Liver (tissue), 9 donors: ENCODE data around the gene PDGFA. TPM values are rescaled to one million over a fixed set of nuclear protein-coding genes. Genes with fewer than 3 reads are reported as not detected.

Experiments
- DNase-seq: peaks from one replicate; pipeline ENCODE4 v3.0.0-alpha.2; 2017; ENCODE audit warnings: low spot score
- H3K27ac ChIP-seq, 2 donors: one replicate each; pipeline ENCODE4 v1.7.0; 2013; ENCODE audit warnings: inconsistent platforms in 2 of 2, low read length in 2 of 2, control low read depth in 1 of 2, low read depth in 1 of 2, mild to moderate bottlenecking in 1 of 2
- H3K27me3 ChIP-seq, 4 donors: one replicate each; pipeline versions ENCODE4 v1.6.1 to v1.7.0; 2013; ENCODE audit warnings: low read length in 3 of 4, inconsistent platforms in 1 of 4, mild to moderate bottlenecking in 1 of 4, moderate library complexity in 1 of 4; ENCODE audit not compliant: control insufficient read depth in 4 of 4, insufficient read depth in 4 of 4
- H3K36me3 ChIP-seq, 4 donors: one replicate each; pipeline versions ENCODE4 v1.6.1 to v1.7.0; 2013; ENCODE audit warnings: low read length in 3 of 4, mild to moderate bottlenecking in 3 of 4, low read depth in 1 of 4, moderate library complexity in 1 of 4; ENCODE audit not compliant: control insufficient read depth in 4 of 4, insufficient read depth in 3 of 4
- H3K4me1 ChIP-seq, 4 donors: one replicate each; pipeline versions ENCODE4 v1.6.1 to v1.7.0; 2013; ENCODE audit warnings: low read length in 3 of 4, mild to moderate bottlenecking in 3 of 4, moderate library complexity in 1 of 4; ENCODE audit not compliant: control insufficient read depth in 4 of 4, insufficient read depth in 4 of 4
- H3K4me3 ChIP-seq, 3 donors: one replicate each; pipeline versions ENCODE4 v1.6.1 to v1.7.0; 2013; ENCODE audit warnings: low read length in 3 of 3, control low read depth in 1 of 3, low read depth in 1 of 3, mild to moderate bottlenecking in 1 of 3
- H3K9ac ChIP-seq, 2 donors: one replicate each; pipeline ENCODE4 v1.7.0; 2013; ENCODE audit warnings: low read length in 2 of 2, mild to moderate bottlenecking in 2 of 2, moderate library complexity in 2 of 2, control low read depth in 1 of 2, low read depth in 1 of 2
- H3K9me3 ChIP-seq, 4 donors: one replicate each; pipeline versions ENCODE4 v1.6.1 to v1.7.0; 2013; ENCODE audit warnings: low read length in 3 of 4; ENCODE audit not compliant: control insufficient read depth in 4 of 4
- CTCF ChIP-seq: fragments of 150-350 bp; IDR thresholded peaks from 2 replicates; pipeline ENCODE4 v1.5.1; 2017; ENCODE audit warnings: improper control_type of control experiment, low read depth, low read length; ENCODE audit not compliant: missing input control
- EGR1 ChIP-seq, 2 donors: IDR thresholded peaks; 2 replicates each; pipeline ENCODE4 v1.6.1; 2016 to 2018; ENCODE audit warnings: antibody characterized with exemption in 2 of 2, low read depth in 2 of 2
- FOXA1 ChIP-seq: IDR thresholded peaks from 2 replicates; pipeline ENCODE4 v1.6.1; 2016; ENCODE audit warnings: antibody characterized with exemption
- FOXA2 ChIP-seq: IDR thresholded peaks from 2 replicates; pipeline ENCODE4 v1.6.1; 2016; ENCODE audit warnings: antibody characterized with exemption
- GABPA ChIP-seq, 2 donors: IDR thresholded peaks in 1 of 2; conservative IDR thresholded peaks in 1 of 2; 2 replicates each; pipeline ENCODE4 v1.6.1; 2016; ENCODE audit warnings: antibody characterized with exemption in 2 of 2, mild to moderate bottlenecking in 1 of 2, moderate library complexity in 1 of 2
- HNF4A ChIP-seq, 2 donors: conservative IDR thresholded peaks; 2 replicates each; pipeline ENCODE4 v1.6.1; 2016; ENCODE audit warnings: antibody characterized with exemption in 2 of 2, mild to moderate bottlenecking in 2 of 2
- HNF4G ChIP-seq: IDR thresholded peaks from 2 replicates; pipeline ENCODE4 v1.6.1; 2016; ENCODE audit warnings: antibody characterized with exemption
- NR2F2 ChIP-seq: IDR thresholded peaks from 2 replicates; pipeline ENCODE4 v1.6.1; 2016; ENCODE audit warnings: antibody characterized with exemption
- REST ChIP-seq: IDR thresholded peaks from 2 replicates; pipeline ENCODE4 v1.6.1; 2016; ENCODE audit warnings: antibody characterized with exemption, mild to moderate bottlenecking
- SP1 ChIP-seq: IDR thresholded peaks from 2 replicates; pipeline ENCODE4 v1.6.1; 2018; ENCODE audit warnings: antibody characterized with exemption, mild to moderate bottlenecking
- YY1 ChIP-seq: IDR thresholded peaks from 2 replicates; pipeline ENCODE4 v1.6.1; 2016; ENCODE audit warnings: antibody characterized with exemption, mild to moderate bottlenecking
- ZBTB33 ChIP-seq: IDR thresholded peaks from 2 replicates; pipeline ENCODE4 v1.6.1; 2016; ENCODE audit warnings: antibody characterized with exemption
- WGBS: extraction: QIAGEN DNeasy Blood & Tissue Kit; methylation state at CpG from one replicate; pipeline ENCODE4 v1.1.7; 2013; 5-methylcytosine and 5-hydroxymethylcytosine counted together
- polyA plus RNA-seq, 2 donors: library from polyadenylated mRNA; stranded (reverse) in 1 of 2; unstranded in 1 of 2; fragments of 200-250 nt in 1 of 2; fragments of >200 nt in 1 of 2; fragmentation: Nextera tagmentation in 1 of 2; extraction: Ambion mirVana in 1 of 2; gene quantifications; one replicate each; pipeline versions ENCODE4 v1.2.1 to v1.2.3, GENCODE V29; 2013 to 2015
- total RNA-seq, 2 donors: library from RNA; depleted of rRNA; stranded (reverse); fragments of >200 nt; gene quantifications; one replicate each; pipeline ENCODE4 v1.2.3, GENCODE V29; 2014
- TF ChIP-seq, protein P1 (sequence below): IDR thresholded peaks from 2 replicates; pipeline ENCODE4 v1.6.1; 2016; ENCODE audit warnings: antibody characterized with exemption
- TF ChIP-seq, protein P2 (sequence below): IDR thresholded peaks from 2 replicates; pipeline ENCODE4 v1.6.1; 2016; ENCODE audit warnings: antibody characterized with exemption
- donor health status: healthy.
- donor health status: healthy.
- donor health status: healthy.
- donor health status: healthy.
- donor health status: healthy.

PDGFA gene
- total and polyA plus RNA-seq, 4 donors = 1.4 to 5.1 (median 2.0) TPM

DNA sequence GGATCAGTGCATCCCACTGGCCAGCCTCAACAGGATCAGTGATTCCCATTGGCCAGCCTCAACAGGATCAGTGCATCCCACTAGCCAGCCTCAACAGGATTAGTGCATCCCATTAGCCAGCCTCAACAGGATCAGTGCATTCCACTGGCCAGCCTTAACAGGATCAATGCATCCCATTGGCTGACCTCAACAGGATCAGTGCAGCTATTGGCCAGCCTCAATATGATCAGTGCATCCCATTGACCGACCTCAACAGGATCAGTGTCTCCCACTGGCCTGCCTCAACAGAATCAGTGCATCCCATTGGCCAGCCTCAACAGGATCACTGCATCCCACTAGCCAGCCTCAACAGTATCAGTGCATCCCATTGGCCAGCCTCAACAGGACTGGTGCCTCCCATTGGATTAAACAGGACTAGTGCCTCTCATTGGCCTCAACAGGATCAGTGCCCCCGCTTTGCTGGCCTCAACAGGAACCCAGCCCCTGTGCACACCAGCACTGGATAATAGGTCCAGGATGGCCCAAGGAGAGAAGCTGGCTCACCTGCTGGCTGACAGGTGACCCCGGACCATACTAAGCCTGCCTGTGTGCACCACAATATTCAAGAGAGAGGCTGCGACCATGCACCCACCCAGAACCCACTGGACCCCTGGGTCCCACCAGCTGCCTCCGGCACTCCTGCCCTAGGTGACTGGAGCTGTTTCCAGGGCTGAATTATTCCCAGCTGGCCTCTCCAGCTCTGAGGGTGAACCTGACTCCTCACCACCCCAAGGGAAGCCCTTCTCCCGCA, 59.9 kb downstream of the PDGFA start:
- H3K4me1 ChIP-seq = peaks cover 0 to 11% (median 0%) of the 10 kb centered on the region in 4 donors
- no peak for DNase-seq
- H3K27me3 ChIP-seq = no peaks in the 10 kb centered on the region
- no peak overlapping the region for H3K27ac ChIP-seq
- WGBS = 89% methylated on average over 6 of the region's 6 CpGs
- TF ChIP-seq FOXA1 = no peak
- no peak for TF ChIP-seq CTCF
- TF ChIP-seq HNF4G = no peak
- no peak for TF ChIP-seq NR2F2
- TF ChIP-seq ZBTB33 = no peak
- TF ChIP-seq FOXA2 = no peak
- TF ChIP-seq HNF4A (conservative IDR thresholded peaks at IDR 0.05) = no peak
- TF ChIP-seq GABPA (IDR thresholded peaks at IDR 0.05 in 1 of 2, conservative IDR thresholded peaks at IDR 0.05 in 1 of 2) = no peak
- TF ChIP-seq YY1 = no peak
- TF ChIP-seq REST = no peak
- TF ChIP-seq, protein P1, sequence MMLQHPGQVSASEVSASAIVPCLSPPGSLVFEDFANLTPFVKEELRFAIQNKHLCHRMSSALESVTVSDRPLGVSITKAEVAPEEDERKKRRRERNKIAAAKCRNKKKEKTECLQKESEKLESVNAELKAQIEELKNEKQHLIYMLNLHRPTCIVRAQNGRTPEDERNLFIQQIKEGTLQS = no peak
- TF ChIP-seq, protein P2, sequence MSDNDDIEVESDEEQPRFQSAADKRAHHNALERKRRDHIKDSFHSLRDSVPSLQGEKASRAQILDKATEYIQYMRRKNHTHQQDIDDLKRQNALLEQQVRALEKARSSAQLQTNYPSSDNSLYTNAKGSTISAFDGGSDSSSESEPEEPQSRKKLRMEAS = no peak
- TF ChIP-seq SP1 = no peak
- TF ChIP-seq EGR1 (IDR thresholded peaks at IDR 0.05; ENCODE audit: low read depth in 2 of 2) = no peak
- no peaks in the 10 kb centered on the region for H3K36me3 ChIP-seq
- no peaks in the 10 kb centered on the region for H3K9me3 ChIP-seq
- H3K9ac ChIP-seq = no peak overlapping the region
- no peak overlapping the region for H3K4me3 ChIP-seq
